ENCODE data around the gene SUCLA2. TPM values are rescaled to one million over a fixed set of nuclear protein-coding genes. Genes with fewer than 3 reads are reported as not detected.

SUCLA2 gene
- total RNA-seq, 2 experiments from 2014 or later: 18.7 to 21.4 TPM

DNA sequence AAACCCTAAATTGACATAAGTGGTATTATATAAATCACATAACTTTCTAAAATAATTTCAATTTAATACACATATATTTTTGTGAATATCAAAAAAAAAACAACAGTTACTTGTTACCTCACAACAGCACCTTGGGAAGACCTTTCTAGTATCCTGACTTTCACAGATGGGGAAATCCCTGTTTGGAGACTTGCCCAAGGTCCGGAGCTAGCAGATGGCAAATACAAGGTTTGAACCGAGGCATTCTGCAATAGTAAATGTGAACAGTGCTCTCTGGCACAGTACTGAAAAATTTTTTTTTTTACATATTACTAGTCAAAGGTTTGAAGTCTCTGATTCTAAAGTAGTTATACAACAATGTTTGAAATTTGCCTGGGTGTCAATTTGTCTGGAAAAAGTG, 104.5 kb downstream of the SUCLA2 start:
- CTCF ChIA-PET: no interaction called here
- intact Hi-C loops (cut with DNase I, micrococcal nuclease): no loop called here

DNA sequence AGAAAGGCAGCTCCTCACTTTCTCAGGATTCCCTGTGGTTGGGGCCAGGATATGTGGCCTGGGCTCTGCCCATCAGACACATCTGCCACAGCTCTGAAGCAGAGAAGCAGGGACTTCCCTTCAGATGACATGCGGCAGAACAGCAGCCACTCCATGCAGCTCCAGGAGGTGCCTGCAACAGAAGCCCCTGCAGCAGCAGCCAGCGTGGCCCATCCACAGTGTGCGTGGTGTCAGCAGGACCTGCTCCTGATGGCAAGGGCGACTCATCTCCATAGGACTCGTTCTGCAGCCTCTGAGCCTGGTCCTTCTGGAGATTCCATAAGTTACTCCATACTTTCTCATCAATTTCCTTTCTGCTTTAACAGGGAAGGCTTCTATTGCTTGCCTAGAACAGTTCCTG, 105.0 kb downstream of the SUCLA2 start:
- Histone ChIP-seq H3K27me3 (ENCODE audit: control insufficient read depth in 1 of 2, insufficient read depth in 2 of 2, low read length in 2 of 2) (no peaks in the 10 kb centered on the region), H3K4me3 (ENCODE audit: low read length) (no peak overlapping the region), H3K4me1 (ENCODE audit: insufficient read depth, low read length) (no peaks in the 10 kb centered on the region), H3K9me3 (ENCODE audit: control insufficient read depth in 1 of 2, insufficient read depth in 1 of 2, low read length in 2 of 2) (no peaks in the 10 kb centered on the region), H3K36me3 (ENCODE audit: insufficient read depth, low read length) (no peaks in the 10 kb centered on the region), H3K27ac (ENCODE audit: low read depth in 1 of 2, low read length in 2 of 2) (no peak overlapping the region)
- Mint-ChIP-seq H3K4me1 (ENCODE audit: low read depth) (peaks cover 9% of the 10 kb centered on the region), H3K27ac (no peak overlapping the region), H3K4me3 (no peak overlapping the region), H3K36me3 (ENCODE audit: low read depth) (peaks cover 18% of the 10 kb centered on the region), H3K9me3 (no peaks in the 10 kb centered on the region), H3K27me3 (no peaks in the 10 kb centered on the region)
- DNase-seq: no peak
- no peak for TF ChIP-seq CTCF (IDR thresholded peaks at IDR 0.05)
- intact Hi-C loops (cut with DNase I, micrococcal nuclease): no loop called here
- no peak for ATAC-seq (ENCODE audit: poor library complexity)
- CTCF ChIA-PET: no interaction called here
- POLR2A ChIA-PET: no interaction called here

More for the DNA sequence above, 104.5 kb downstream of the SUCLA2 start:
- Histone ChIP-seq H3K36me3 (ENCODE audit: insufficient read depth, low read length) (no peaks in the 10 kb centered on the region), H3K4me3 (ENCODE audit: low read length) (no peak overlapping the region), H3K4me1 (ENCODE audit: insufficient read depth, low read length) (no peaks in the 10 kb centered on the region), H3K27me3 (ENCODE audit: control insufficient read depth in 1 of 2, insufficient read depth in 2 of 2, low read length in 2 of 2) (no peaks in the 10 kb centered on the region), H3K9me3 (ENCODE audit: control insufficient read depth in 1 of 2, insufficient read depth in 1 of 2, low read length in 2 of 2) (no peaks in the 10 kb centered on the region), H3K27ac (ENCODE audit: low read depth in 1 of 2, low read length in 2 of 2) (no peak overlapping the region)
- Mint-ChIP-seq H3K9me3 (no peaks in the 10 kb centered on the region), H3K27me3 (no peaks in the 10 kb centered on the region), H3K27ac (no peak overlapping the region), H3K4me1 (ENCODE audit: low read depth) (peaks cover 6% of the 10 kb centered on the region), H3K4me3 (no peak overlapping the region), H3K36me3 (ENCODE audit: low read depth) (peaks cover 18% of the 10 kb centered on the region)
- POLR2A ChIA-PET: no interaction called here
- ATAC-seq (ENCODE audit: poor library complexity) (no peak), DNase-seq (no peak)
- TF ChIP-seq CTCF (IDR thresholded peaks at IDR 0.05): no peak

DNA sequence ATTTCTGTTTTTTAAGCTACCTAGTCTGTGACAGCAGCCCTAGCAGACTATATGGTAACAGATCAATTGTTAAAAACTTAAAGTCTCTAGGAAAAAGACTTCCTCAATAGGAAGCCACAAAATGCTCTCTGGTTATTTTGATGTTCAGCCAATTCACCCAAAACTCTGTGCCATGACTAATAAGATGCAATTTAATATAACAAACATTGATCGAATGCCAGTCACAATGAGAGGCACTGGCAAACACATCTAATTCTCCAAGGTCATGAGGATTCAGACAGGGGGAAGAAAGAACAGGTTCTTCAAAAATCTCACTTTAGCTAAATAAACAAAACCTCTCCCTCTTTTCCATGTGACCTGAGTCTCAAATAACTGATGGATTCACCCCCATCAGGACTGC, 107.5 kb downstream of the SUCLA2 start:
- POLR2A ChIA-PET: no interaction called here
- no peaks in the 10 kb centered on the region for H3K9me3 Mint-ChIP-seq
- H3K36me3 ChIP-seq (ENCODE audit: insufficient read depth, low read length): no peaks in the 10 kb centered on the region
- H3K4me1 Mint-ChIP-seq (ENCODE audit: low read depth): peaks cover 25% of the 10 kb centered on the region
- ATAC-seq (ENCODE audit: poor library complexity) (no peak), DNase-seq (no peak)
- H3K4me3 ChIP-seq (ENCODE audit: low read length): no peak overlapping the region
- no peak for TF ChIP-seq CTCF (IDR thresholded peaks at IDR 0.05)
- H3K4me1 ChIP-seq (ENCODE audit: insufficient read depth, low read length): no peaks in the 10 kb centered on the region
- CTCF ChIA-PET: no interaction called here
- no peaks in the 10 kb centered on the region for H3K36me3 Mint-ChIP-seq (ENCODE audit: low read depth)
- no peak overlapping the region for H3K27ac Mint-ChIP-seq
- H3K27me3 Mint-ChIP-seq: no peaks in the 10 kb centered on the region
- H3K27ac ChIP-seq (ENCODE audit: low read depth in 1 of 2, low read length in 2 of 2): no peak overlapping the region
- no peaks in the 10 kb centered on the region for H3K9me3 ChIP-seq (ENCODE audit: control insufficient read depth in 1 of 2, insufficient read depth in 1 of 2, low read length in 2 of 2)
- H3K27me3 ChIP-seq (ENCODE audit: control insufficient read depth in 1 of 2, insufficient read depth in 2 of 2, low read length in 2 of 2): no peaks in the 10 kb centered on the region
- no peak overlapping the region for H3K4me3 Mint-ChIP-seq
- intact Hi-C loops (cut with DNase I, micrococcal nuclease): no loop called here

Other genes starting within 250 kb of the SUCLA2 start
- 10 to 100 TPM; 14.4 to 16.2 TPM for gene NUDT15, start 36.5 kb upstream of the SUCLA2 start, total RNA-seq
- 10 to 100 TPM; 48.9 to 56.1 TPM for gene MED4, start 93.8 kb upstream of the SUCLA2 start, total RNA-seq
- 100 to 1,000 TPM; 305 to 323 TPM for gene ITM2B, start 231.9 kb upstream of the SUCLA2 start, total RNA-seq